H1 (cell line): ENCODE results near the gene PRSS12. TPM values are rescaled to one million over a fixed set of nuclear protein-coding genes. Genes with fewer than 3 reads are reported as not detected.

Source experiments
- CHD7 ChIP-seq: fragments of 300-600 bp; sonication (generic); IDR thresholded peaks from 2 replicates; pipeline ENCODE4 v1.7.1; 2012; ENCODE audit warnings: low read length, moderate library complexity, mild to moderate bottlenecking, inconsistent platforms; ENCODE audit not compliant: insufficient replicate concordance
- MAX ChIP-seq: IDR thresholded peaks from 2 replicates; pipeline ENCODE4 v1.6.1; 2012; ENCODE audit warnings: inconsistent platforms
- polyA plus RNA-seq, 7 experiments: library from polyadenylated mRNA; depleted of rRNA in 3 of 7; stranded (reverse) in 5 of 7; unstranded in 2 of 7; fragments of >200 nt in 5 of 7; fragments of 200-250 nt in 2 of 7; gene quantifications; 1 replicate in 5 of 7; 2 replicates in 1 of 7; 4 replicates in 1 of 7; pipeline versions ENCODE4 v1.2.1 to v1.2.3, GENCODE V29; 2011 to 2013; ENCODE audit warnings: missing spikeins in 2 of 7, mixed read lengths in 2 of 7
- total RNA-seq: library from RNA; stranded (reverse); fragmentation: NEBNext Ultra II Directional; extraction: Animal tissue kit (Norgen Biotek cat#: 25700); gene quantifications from 2 replicates; pipeline ENCODE4 v1.2.1, GENCODE V29; 2021

Gene PRSS12
- total and polyA plus RNA-seq, 2 of the 8 experiments (the other 6 are each of a cell fraction or from before 2014, with no cell fraction given): 2.6 to 9.3 TPM

- TF ChIP-seq CHD7: no peak
- no peak for TF ChIP-seq MAX
Measured at GRCh38 chr4:118338518-118338917, 14.3 kb downstream of the PRSS12 start (continued).
